GM19099 (cell line): ENCODE data around the gene MYH4.

Experiments used
- POLR2A ChIP-seq: IDR thresholded peaks from 3 replicates; pipeline ENCODE4 v1.6.1; 2011; ENCODE audit warnings: low read depth; ENCODE audit not compliant: insufficient read length; ENCODE audit errors: extremely low read depth

Gene MYH4

DNA sequence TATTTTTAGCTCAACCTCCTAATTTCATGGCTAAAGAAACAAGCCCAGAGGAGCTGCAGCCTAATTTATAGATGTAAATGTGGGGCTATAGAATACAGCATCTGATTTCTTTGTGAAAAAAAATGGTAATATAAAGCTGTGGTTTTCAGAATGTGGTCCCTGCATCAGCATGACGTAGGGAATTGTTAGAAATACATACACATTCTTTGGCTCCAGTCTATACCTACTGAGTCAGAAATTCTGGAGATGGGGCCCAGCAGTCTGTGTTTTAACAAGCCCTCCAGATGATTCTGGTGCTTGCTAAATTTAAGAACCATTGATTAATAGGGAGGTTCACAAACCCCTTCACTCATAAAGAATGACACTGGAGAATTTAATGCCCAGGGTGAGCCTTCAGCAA lies 29.5 kb downstream of the MYH4 start:
- no peak for TF ChIP-seq POLR2A

DNA sequence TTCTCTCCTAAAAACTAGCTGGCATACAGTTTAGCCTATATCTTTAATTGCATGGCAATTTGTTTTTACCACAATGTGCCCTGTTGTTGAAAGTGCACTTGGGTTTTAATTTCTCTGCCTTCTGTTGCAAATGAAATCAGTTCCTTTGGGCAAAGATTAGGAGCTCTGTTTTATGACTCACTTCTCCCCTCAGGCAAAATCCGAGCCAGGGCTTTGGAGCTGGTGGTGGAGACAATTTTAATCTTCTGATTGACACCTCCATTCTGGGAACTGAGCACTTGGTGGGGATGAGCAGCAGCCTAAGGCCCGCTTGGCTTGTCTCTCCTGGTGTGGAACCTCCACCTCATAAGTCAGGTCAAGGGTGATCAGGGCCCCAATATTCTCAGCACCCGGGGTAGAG lies 34.3 kb downstream of the MYH4 start:
- no peak for TF ChIP-seq POLR2A

DNA sequence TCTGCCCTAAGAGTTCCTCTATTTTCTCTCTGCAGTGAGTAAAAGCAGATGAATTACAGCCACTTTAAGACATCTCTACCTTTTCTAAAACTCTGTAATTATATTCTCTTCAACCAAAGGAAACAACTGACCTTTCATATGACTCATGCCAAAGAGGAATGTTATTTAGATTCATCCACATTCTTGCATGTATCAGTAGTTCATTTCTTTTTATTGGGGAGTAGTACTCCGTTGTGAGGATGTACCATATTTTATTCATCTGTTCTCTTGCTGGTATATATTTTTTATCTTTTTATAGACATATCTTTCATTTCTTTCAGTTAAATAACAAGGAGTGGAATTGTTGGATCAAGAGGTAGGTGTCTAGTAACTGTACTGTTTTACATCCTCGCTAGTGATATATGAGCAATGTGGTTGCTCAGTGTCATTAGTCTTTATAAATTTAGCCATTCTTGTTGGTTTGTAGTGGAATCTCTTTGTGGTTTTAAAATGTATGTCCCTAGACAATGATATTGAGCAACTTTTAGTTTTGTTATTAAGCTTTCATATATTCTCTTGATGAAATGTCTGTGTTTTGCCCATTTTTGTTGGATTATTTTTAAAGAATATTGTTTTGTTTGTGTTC lies 39.8 kb downstream of the MYH4 start:
- no peak for TF ChIP-seq POLR2A

DNA sequence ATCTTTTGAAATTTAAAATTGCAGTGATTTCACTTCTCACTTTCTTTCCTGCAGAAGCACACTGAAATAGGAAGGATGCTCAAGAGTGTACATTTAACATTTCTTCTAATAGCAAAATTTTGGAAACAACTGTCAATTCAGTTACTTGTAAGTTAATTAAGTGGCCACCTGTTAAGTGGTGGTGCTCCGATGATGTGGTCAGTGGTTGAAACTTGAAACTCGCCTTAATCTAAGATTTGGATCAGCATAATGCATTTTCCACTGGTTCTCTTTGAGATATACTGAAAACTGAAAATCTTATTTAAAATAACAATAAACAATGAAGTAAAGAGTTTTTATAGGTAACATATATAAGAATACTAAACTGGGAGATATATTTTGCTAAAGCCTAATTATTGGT lies 40.6 kb downstream of the MYH4 start:
- TF ChIP-seq POLR2A = no peak

DNA sequence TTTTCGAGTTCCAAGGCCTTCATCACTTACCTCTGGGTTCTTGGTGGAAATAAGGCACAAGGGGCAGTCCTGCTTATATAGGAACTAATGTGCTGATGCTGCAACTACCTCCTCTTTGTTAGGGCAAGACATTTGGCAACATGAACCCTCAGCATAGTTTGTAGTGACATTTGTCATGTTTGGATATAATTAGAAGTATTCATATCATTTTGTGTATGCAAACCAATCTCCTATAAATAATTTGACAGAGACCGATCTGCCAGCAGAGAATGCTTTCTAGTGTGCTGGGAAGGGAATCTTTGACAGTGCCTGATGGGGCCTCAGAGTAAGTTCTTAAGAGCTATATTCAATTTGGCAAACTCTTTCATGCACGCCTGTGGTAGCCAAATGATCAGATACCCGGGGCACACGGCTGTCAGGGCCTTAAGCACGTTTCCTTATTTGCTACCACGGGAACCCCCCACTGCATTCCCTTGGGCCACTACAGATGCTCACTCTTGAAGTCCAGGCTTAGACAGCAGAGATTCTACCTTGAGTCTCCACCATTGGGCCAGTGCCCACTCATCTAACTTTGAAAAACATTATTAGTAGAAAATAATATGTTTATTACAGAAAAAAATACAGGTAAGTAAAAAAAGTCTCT lies 47.3 kb downstream of the MYH4 start, which contains the start of gene MYH8:
TSS of gene MYH8 (minus strand) at position 51 of the 643 bp plus-strand sequence. CDS start 1,723 bp downstream, outside the sequence.
- TF ChIP-seq POLR2A = no peak

DNA sequence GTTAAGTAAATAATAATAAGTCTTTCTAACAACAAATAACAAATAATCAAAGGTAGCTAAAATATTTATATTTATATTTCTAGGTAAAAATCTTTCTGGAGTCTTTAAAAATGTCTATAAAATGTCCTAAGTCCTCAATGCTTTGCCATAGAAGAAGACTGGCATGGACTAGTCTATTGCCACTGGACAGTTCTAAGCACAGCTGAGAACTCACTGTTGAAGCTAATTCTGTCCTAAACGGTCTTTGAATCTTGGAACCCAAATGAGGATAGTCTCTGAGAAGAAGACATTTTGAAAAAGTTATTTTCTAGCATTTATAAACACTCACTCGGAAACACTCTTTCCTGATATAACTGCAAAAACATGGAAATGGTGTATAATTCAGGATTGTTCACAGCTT lies 48.1 kb downstream of the MYH4 start:
- TF ChIP-seq POLR2A = no peak

DNA sequence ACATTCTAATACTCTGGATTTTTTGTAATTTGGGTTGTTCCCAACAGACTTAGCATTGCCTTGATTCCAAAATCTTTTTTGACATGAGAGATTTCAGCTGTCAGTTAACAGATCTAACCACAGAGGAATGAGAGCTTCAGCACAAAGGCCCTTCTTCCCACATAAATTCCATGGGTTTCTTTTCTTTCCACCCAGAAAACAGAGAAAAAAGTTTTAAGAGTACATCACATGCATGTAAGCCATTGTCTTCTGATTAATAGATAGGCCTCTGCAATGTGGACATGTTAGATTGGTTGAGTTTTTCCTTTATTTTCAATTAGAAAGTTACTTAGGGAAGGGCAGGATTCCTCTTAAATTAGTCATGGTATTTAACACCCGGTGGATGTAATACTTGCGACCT lies 48.5 kb downstream of the MYH4 start:
- no peak for TF ChIP-seq POLR2A

DNA sequence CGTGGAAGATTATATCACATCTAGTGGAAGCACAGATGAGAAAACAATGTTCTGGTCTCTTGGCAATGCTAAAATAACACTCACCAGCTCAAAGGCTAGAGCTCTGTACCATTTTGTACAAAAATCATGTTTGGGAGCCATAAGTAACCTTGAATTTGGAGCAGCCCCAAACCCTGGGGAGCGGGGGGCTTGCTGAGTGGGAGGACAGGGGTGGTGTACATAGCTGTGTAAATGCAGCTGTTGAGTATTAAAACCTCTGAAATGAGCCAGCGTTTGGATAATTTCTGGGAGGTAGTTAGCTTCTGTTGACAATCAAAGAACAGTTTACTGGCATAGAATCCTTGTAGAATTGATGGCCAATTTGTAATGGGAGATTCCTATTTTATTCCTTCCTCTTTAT lies 51.9 kb downstream of the MYH4 start:
- no peak for TF ChIP-seq POLR2A

DNA sequence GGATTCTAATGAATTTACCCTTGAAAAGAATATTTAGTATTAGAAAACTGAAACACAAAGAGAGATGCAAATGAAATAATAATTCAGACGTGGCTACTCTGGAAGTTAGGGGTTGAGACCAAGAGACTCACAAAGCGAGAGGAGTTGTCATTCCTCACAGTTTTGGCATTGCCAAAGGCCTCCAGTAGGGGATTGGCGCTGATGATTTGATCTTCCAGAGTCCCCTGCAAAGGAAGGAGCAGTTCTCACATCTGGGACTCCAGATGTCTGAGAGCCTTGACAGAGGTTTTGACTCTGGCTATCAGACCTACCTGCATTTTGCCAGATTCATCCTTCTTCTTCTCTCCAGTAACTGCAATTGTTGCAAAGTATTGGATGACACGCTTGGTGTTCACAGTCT lies 54.2 kb downstream of the MYH4 start:
- no peak for TF ChIP-seq POLR2A

DNA sequence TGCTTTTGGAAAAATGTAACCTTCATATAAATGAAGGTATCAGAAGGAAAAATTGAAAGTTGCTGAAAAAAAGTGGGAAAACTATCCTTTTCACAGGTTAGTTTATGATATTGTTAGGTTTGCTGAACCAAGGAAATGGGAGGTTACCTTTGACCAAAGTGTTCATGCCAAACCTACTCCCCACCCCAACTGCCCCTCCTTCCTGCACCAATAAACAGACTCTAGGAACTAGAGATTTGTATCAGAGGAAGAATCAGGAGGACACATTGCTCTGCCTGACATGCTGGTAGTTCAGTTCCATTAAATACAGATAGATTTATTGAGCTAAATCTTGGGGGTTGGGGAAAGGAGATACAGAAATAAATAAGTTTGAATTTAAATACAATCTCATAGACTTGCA lies 65.8 kb downstream of the MYH4 start:
- TF ChIP-seq POLR2A = no peak

DNA sequence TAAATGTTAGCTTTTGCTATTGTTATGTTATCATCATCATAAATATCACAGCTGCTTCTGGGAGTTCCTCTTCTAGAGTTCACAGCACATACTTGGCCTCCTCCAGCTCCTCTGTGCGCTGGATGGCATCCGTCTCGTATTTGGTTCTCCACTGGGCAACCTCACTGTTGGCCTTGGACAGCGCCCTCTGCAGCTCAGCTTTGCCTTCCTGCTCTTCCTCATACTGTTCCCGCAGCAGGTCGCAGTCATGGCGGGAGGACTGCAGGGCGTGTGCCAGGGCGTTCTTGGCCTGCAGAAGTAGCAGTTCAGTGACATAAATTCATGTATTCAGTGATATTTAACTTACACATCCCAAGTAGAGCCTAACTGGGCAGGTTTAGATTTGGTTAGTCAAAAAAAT lies 71.0 kb downstream of the MYH4 start:
- TF ChIP-seq POLR2A = no peak

DNA sequence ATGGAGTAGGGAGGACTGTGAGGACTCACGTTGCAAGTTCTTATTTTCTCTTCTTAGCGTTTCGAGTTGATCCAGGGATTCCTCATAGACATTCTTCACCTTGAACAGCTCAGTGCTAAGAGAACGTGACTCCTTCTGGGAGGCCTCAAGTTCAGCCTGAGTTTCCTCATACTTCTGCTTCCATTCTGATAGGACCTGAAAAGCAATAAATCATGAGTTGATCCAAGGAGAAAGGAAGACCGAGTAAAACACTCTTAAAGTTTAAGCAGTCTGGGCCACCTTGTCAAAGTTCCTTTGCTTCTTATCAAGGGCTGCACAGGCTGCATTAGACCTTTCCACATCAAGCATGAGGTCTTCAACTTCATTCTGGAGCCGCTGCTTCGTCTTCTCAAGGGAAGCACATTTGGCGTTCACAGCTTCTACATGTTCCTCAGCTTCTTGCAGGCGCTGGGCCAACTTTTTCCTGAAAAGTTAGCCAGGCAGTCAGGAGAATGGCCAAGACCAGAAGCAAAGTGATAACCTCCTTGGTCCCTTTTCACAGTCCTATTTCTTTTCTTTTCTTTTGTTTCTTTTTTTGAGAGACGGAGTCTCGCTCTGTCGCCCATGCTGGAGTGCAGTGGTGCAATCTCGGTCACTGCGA lies 72.7 kb downstream of the MYH4 start:
- TF ChIP-seq POLR2A = no peak

DNA sequence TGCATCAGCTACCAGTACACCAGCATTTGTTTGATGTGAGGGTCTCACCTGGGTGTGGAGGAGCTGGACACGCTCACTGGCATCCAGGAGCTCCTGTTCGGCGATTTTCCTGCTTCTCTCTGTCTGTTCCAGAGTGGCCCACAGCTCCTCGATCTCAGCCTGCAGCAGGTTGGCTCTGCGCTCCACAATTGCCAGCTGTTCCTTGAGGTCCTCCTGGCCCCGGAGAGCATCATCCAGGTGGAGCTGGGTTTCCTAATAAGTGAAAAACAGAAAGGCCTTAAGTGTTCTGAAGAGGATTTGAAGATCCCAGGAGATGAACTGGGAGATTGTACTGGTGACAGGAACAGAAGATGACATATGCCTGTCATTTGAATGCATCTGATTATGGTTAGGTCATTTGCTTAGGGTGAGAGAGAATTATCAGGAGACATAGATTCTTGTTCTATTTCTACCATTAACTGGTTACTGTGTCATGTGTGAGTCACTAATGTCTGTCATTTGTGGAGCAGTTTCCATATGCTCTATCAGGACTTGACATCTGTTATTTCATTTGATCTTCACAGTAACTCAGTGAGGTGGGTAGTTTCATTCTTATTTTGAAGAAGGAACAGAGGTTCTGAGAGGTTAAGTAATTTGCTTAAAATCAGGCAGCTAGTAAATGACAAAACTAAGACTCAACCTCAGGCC lies 75.0 kb downstream of the MYH4 start:
- no peak for TF ChIP-seq POLR2A
